NCI-H2227 (cell line): ENCODE data around the gene UNC13C.
"Not testable (repeated sequence)": the region's sequence is repeated elsewhere in the genome, so short reads cannot be mapped to it uniquely, and the experiment has no call there.

Experiments used
- DNase-seq: peaks from one replicate; lab custom pipeline; 2025; ENCODE audit not compliant: unreplicated experiment; lab: John Stamatoyannopoulos, UW

Gene UNC13C

DNA sequence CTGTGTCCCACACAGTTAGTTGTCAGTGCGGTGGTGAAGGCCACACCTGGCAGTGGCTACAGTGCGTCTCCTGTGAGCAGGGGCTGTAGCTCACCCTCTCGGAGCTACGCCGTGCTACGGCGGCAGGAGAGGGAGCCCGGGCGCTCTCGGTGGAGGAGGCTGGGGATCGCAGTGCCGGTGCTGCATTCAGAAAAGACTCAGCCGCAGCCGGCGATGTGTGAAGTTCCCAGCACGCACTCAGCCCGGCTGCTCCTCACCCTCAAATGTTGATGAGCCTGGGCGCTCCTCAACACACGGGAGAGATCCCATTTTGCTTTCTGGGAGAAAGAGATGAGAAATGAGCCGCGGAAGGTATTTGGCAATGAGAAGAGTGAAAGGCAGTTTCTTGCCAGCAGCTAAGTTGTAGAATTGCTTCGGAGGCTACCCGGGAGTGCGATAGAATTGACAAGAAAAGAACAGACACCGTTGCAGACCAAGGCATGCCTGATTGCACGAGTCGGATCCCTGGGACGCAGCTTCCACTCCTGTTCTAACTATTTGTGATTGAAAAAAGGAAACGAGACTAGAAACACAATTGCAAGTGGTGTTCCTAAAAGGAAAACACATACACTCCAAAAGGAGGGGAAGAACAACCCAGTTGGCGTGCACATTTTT, at the start of gene UNC13C:
Gene UNC13C, plus strand, starts transcription at position 189 of the 654 bp plus-strand sequence. CDS start 34,463 bp downstream, outside the sequence.
- peak; percentile 34 for DNase-seq

DNA sequence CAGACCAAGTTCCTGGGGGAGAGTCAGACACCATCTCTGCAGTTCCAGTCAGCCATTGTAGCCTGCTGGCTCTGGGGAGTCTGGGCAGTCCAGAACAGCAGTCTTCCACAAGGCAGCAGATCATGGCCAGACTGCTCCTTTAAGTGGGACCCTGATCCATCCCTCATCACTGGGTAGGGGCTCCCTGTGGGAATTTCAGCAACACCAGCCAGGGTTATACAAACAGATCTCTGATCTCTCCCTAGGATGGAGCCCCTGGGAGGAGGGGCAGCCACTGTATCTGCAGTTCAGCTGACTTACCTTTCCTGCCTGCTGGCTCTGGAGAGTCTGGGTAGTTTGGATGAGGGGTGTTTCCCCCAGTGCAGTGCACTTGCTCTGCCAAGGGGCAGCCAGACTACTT, 42.1 kb upstream of the UNC13C start:
- no peak for DNase-seq

- DNase-seq = not testable (repeated sequence)
These were observed 40.6 kb upstream of the UNC13C start for GRCh38 chr15:53937632-53938031.

DNA sequence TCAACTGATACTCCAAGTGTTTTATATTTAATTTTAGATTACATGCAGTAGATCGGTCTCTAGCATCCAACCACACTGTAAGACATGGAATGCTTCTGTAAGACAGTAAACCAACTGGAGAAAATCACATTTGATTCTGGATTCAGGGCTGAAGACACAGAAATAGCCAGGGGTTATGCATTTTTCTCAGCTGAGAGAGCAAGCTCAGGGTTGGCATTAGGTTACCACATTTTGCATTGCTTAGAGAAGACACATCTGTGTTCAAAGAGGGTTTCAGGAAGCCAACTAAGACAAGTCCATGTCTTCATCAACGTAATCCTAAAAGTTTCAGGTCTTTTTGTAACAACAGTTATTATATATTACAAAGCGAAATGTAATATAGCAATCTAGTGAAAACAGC, 27.7 kb upstream of the UNC13C start:
- no peak for DNase-seq

DNA sequence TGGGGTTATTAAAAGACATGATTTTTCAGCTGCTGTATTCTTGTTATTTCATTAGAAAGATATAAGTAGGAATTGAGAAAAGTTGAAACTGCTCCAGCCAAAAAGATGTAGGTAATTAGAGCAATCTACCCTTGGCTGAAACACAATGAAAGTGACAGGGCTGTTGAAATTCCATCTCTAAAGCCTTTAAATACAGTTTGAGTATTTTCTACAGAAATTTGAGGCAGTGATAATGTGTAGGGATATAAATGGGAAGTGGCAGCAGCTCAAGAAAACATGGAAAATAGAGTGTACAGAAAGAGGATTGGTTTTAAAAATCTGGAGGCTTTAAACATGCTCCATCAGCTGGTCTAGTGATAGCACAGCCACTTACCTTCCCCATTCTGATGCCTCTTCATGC, 22.8 kb upstream of the UNC13C start:
- DNase-seq = no peak

DNA sequence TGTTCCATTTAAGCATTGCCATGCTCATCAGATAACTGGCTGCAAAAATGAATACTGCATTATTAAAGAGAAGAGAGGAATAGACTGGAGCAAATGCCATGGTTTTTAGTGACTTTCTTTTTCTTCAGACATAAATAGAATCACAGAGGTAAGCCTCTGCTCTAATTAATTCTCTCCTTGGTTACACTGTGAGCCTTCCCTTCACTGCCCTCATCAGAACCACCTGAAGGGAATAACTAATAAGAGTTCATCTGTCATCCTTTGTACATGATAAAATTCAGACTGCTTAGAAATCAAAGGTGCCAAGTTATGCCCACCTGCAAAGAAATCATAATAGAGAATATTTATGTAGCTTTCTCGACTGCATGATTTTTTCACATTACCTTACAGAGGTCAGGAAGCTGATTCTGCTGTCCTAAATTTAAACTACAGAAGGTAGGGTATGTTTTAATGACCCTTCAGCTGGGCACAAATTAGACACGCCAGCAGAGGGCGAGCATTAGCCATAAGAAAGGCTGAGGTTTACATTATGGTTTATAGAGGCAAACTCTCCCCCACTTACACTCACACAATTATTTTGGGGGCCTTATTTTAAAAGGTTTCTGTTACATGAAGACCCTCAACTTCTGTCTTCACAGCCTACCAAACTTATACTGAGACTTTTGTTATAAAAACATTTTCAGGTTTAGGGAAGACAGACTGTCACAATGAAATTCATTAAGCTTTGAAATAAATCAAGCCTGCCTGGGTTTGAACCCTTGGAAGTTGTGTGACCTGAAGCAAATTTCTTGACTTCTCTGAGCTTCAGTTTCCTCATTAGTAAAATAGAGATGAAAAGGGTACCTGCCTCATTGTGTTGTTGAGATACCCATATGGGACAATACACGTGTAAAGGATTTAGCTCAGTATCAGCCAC, 15.3 kb upstream of the UNC13C start:
- DNase-seq = peak; percentile 4

GRCh38 chr15:53963801-53964200, 14.4 kb upstream of the UNC13C start:
- no peak for DNase-seq

DNA sequence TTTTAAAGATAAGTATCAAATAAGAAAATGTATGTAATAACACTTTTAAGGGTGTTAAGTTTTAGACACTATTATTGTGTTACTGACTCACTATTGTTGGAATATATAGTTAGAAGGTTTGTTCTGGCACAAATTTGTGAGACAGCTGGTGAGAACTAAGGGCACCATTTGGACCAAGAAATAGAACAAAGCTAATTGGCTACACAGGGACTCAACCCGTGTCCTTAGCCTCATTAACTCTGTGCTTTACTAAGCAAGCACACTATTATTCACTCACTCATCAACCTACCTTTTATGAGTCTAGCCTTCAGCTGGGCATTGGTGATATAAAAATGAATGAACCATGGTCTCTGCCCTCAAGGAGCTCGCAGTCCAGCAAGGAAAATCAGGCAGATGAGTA, 4.1 kb upstream of the UNC13C start:
- no peak for DNase-seq

DNA sequence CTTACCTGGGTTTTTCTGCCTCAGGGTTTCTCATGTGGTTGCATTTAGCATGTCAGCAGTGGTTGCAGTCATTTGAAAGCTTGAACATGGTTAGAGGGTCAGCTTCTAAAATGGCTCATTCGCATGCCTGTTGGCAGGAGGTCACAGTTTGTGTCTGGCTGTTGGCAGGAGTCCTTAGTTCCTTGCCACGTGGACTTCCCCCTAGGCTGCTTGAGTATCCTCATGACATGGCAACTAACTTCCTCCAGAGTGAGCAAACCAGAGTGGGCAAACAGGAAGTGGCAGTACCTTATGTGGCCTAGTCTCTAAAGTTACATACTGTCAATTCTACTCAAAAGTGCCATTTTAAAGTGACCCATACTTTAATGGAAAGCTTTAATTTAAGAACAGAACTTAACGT, 3.4 kb upstream of the UNC13C start:
- DNase-seq = no peak

GRCh38 chr15:53976844-53977392, 1.3 kb upstream of the UNC13C start:
- peak; percentile 57 for DNase-seq

GRCh38 chr15:53979051-53979788, 979 bp downstream of the UNC13C start:
- no peak for DNase-seq

DNA sequence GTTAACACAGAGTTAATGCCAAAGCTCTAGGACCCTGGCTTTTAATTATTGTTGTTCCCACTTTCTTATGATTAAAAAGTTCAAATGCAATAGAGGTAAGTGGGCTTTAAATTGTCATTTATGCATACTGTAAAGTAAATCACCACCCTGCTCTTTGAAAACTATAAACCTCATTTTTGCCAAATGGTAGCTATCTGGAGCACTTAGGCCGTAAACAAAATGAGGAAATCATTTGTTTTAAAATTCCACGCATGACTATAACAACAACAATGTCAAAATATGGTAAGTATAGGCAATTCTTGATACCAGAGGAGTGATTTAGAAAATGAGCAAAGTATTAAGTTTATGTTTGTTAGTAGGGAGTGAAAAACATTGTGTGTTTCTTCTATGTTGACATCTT, 1.8 kb downstream of the UNC13C start:
- no peak for DNase-seq

GRCh38 chr15:53982071-53982680, 3.9 kb downstream of the UNC13C start:
- DNase-seq = no peak

DNA sequence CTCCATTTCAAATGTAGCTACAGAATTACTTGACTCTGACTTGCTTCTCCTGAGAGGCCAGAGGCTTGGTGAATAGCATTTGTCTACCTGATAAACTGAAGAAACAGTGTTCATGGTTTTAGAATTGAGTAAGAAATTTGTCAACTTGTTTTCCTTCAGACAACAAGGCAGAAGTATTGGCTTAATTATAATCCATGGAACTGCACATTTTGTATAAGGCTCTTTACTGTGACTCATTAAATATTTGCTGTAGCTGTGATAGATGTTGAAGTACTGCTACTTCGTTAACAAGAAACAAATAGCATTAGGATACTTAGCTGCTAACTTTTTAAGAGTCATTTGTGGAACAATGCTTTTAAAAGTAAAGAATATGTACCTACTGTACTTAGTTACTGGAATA, 4.6 kb downstream of the UNC13C start:
- DNase-seq = no peak

- DNase-seq = no peak
These were observed 6.0 kb downstream of the UNC13C start for GRCh38 chr15:53984221-53984620.

DNA sequence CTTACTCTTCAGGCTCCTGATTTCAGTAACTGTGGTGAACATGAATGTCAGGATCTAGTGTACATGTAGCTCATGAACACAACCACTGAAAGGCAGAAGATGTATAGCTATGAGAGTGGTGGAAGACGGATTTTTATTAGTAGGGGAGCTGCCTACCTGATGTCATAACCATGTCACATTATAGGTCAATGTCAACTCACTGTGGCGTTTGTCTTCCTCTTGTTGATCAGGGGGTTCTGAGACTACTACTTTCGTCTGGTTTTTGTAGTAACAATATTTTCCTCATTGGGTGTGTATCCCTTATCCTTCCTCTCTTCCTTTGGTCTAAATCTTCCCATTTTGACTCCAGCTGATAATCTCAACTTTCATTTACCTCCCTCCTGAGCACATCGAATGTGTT, 7.3 kb downstream of the UNC13C start:
- no peak for DNase-seq

DNA sequence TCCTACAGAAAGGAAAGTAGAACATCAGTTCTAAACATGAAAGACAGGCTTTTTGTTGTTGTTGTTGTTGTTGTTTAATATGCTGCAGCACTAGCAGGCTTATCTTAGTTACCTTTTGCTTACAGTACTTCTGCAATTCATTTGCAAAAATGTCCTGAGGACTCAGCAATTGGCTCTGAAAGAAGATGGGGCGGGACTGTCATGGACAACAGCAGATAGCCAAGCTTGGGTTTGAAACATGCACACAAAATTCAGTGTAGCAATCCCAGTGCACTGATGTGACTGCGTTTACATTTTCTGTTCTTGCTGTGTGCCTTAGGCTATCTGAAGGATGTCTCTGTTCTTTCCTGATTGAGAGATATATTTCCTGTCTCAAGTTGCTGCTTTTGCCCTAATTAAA, 9.2 kb downstream of the UNC13C start:
- no peak for DNase-seq

DNA sequence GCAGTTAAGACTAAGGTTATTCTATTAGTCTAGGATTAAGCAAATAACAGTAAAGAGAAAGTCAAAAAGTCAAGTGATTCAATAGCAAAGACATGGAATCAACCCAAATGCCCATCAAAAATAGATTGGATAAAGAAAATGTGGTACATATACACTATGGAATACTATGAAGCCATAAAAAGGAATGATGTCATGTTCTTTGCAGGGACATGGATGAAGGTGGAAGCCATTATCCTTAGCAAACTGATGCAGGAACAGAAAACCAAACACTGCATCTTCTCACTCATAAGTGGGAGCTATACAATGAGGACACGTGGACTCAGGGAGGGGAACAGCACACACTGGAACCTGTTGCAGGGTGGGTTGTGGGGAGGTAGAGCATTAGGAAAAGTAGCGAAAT, 29.0 kb downstream of the UNC13C start:
- DNase-seq = no peak

DNA sequence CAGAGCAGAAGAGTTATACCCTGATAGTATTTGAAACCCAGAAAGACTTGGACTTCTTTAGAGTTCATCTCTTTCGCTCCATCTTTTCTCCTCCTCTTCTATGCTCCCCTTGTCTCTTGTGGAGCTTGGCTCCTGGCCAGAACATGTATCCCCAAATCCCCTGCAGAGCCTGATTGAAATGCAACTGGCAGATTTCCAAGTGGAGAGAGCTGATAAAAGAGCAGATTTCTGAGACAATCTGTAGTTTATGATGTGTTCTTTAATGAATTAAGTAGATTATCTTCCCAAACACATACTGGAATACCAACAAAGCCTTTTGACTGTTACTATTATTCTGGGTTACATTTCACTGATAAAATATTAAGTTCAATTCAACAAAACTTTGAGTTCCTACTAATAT, 33.4 kb downstream of the UNC13C start:
- DNase-seq = no peak

GRCh38 chr15:54014067-54014655, 35.9 kb downstream of the UNC13C start:
- no peak for DNase-seq

GRCh38 chr15:54017251-54017650, 39.0 kb downstream of the UNC13C start:
- no peak for DNase-seq
